DLD1 (cell line): ENCODE measurements around the gene NUDT16.
"Not testable (repeated sequence)": the region's sequence is repeated elsewhere in the genome, so short reads cannot be mapped to it uniquely, and the experiment has no call there.

Source experiments
- in situ Hi-C: cut with HindIII; loops from 2 replicates; pipeline ENCODE4 v1.10.0; 2017; ENCODE audit warnings: low sequenced_read_pairs

The NUDT16 gene

DNA sequence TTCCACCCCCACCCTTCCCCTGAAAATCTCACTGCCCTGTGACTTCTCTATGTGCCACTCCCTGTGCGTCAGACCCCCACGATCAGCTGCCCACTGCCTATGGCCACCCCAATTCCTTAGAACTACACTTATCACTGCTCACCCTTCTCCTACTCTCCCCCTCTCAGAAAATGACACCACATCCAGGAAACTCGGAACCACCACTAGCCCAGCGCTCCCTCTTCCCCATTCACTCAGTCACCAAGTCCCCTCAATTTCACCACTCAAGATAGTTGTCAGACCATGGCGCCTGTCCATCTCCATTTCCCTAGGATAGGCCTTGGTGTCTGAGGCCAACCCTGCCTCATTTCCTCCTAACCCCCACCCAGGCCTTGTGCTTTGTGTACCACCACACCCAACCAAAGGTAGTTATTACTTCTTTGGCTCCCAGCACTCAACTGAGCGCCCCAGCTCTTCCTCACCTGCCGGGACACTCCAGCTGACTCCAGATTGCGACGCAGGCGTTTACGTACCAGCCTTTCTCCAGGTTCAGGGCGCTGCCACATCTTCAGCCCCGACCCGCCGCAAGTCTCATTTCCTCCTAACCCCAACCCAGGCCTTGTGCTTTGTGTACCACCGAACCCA lies 641 bp upstream of the NUDT16 start:
- in situ Hi-C loops: not testable (repeated sequence)

GRCh38 chr3:131386429-131387165 lies 5.0 kb downstream of the NUDT16 start:
- in situ Hi-C loops: no loop called here

DNA sequence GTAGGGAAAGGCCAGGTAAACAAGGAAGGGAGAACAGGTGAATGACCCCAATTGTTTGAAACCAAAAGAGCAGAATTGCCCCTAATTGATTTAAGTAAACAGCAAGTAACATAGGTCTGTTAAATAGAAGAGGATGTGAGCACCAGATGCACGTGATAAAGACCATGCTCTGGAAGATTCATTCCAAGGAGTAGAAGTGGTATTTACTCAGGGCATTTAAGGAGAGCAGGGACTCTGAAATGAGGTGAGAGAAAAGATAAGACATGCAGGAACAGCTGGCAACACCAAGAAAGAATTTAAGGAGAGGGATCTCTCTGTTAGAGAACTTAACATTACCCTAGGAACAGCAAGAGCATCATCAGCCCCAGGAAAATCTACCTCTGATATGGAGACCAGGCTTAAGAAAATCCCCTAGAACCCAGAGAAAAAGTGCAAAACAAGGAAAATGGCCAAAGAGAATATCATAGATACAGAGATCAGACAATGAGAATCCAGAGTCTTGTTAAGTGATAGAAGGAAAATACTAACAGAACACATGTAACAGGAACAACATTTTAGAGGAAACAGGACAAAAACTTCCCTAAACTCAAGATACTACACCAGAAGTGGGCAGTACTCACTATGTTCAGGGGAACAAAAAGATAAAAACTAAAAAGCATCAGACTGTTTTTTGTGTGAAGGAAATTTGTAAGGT lies 6.4 kb downstream of the NUDT16 start:
- in situ Hi-C loops: no loop called here

- in situ Hi-C loops: no loop called here
These were observed 6.9 kb downstream of the NUDT16 start for GRCh38 chr3:131388490-131388799.

DNA sequence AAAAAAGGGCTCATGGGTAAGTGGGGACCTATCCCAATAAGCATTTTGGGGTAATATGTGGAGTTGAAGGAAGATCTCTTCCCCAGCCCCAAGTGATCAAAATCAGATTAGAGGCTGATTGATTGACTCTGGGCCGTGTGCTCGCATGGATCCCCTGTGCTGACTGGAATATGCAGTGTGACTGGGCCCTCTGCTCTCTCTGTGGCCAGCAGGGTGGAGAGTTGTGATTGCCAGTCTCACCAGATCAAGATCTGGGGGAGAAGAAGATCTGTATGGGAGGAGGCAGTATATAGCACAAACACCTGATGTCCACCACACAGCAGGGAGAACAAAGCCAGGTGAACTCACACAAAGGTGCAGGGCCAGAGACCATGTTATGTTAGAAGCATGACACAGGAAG lies 8.8 kb downstream of the NUDT16 start:
- in situ Hi-C loops: no loop called here

DNA sequence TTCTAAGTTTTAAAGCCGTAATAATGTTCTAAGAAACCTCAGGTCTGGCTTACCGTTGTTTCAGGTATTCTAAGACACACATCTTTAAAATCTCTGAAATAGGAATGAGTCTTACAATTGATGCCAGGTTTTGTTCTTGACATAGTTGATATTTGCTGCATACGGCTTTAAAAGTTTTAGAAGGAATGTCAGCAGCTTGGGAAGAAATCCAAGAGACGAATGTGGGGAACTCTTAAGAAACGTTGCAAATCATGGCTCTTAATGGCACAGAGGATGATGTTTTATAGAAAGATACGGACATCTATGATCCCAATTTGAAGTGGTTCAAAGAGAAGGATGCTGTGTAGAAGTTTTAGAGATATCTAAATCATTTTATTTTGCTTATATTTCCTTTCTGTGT lies 11.5 kb downstream of the NUDT16 start:
- in situ Hi-C loops: no loop called here

DNA sequence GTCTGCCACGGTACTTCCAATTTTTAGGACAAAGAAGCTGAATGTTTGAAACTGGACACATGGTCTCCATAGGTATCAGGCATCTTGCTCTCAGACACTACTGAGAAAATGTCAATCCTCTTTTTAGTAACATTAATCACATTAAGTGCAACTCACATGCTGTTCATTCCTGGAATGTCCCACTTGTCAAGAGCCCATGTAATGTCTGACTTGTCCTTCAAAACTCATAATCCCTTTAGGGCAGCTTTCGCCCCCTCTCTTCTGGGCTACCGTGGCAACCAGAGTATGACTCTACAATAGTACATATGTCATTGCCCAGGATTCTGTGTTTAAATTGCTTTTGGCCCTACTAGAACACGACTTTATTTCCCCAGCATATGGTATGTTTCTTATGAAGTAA lies 12.3 kb downstream of the NUDT16 start:
- in situ Hi-C loops: no loop called here

DNA sequence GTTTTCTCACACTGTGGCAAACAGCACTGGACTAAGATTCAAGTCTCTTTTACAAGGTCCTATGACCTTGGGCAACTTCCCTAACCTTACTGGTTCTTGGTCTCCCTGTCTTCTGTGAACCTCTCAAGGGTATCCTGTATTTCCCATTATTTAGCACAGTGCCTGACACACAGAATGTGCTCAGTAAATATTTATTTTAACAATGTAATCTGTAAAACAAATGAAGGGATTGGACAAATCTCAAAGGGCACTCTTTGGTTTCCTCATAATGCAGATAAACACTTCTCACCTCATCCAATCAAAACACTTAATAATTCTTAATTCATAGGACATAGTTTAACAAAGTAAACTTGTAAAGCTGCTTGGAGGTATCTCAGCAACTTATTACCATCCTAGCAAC lies 12.8 kb downstream of the NUDT16 start:
- in situ Hi-C loops: no loop called here

DNA sequence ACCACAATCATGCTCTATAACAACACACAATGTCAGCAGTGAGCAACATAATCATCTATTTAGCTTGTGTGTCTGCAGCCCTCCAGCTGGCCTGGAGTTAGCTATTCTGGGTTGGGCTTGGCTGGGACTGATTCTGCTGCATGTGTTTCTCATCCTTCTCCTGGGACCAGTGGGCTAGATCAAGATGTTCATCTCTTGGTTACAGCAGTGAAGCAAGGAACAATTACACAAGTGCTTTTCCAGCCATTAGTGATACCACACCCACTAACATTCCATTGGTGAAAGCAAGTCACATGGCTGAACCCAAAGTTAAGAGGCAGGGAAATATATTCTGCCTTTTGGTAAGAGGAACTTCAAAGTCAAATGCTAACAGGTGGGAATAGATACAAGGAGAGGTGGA lies 14.6 kb downstream of the NUDT16 start:
- in situ Hi-C loops: no loop called here

GRCh38 chr3:131397889-131398288 lies 16.3 kb downstream of the NUDT16 start:
- in situ Hi-C loops: no loop called here

- in situ Hi-C loops: no loop called here
These were observed 20.4 kb downstream of the NUDT16 start for GRCh38 chr3:131401978-131402377.

DNA sequence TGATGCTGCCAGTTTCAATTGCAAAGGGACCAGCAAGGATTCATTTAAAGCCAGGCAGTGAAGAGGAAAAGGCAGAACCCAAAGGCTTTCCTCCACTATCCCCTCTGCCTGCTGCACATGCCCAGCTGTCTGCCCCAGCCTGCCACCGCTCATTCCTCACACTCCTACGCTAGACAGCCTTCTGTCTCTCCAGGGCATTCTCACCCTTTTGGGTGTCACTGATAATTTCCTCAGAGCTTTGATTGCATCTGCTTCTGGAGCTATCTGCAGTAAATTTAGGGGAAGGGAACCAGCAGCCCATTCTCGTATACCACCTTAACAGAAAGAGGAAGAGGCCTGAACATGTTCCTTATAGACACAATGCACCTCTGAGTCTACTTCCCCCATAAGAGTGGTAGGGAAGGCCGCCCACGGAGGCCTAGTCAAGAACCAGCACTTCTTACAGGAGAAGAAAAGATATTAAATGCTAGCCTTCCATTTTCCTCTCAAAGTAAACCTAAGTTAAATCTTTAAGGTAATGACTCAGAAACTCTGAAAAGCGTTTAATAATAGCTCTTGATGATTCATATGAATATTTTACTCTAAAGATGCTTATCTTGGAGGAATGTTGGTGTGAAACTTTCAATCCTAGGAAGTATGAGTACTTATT lies 20.9 kb downstream of the NUDT16 start:
- in situ Hi-C loops: no loop called here

- in situ Hi-C loops: no loop called here
These were observed 21.8 kb downstream of the NUDT16 start for GRCh38 chr3:131403216-131403895.

- in situ Hi-C loops: no loop called here
These were observed 23.8 kb downstream of the NUDT16 start for GRCh38 chr3:131405411-131405810.

GRCh38 chr3:131406274-131406673 lies 24.7 kb downstream of the NUDT16 start:
- in situ Hi-C loops: no loop called here

GRCh38 chr3:131417751-131418150 lies 36.2 kb downstream of the NUDT16 start:
- in situ Hi-C loops: no loop called here

GRCh38 chr3:131421301-131421700 lies 39.7 kb downstream of the NUDT16 start:
- in situ Hi-C loops: no loop called here

DNA sequence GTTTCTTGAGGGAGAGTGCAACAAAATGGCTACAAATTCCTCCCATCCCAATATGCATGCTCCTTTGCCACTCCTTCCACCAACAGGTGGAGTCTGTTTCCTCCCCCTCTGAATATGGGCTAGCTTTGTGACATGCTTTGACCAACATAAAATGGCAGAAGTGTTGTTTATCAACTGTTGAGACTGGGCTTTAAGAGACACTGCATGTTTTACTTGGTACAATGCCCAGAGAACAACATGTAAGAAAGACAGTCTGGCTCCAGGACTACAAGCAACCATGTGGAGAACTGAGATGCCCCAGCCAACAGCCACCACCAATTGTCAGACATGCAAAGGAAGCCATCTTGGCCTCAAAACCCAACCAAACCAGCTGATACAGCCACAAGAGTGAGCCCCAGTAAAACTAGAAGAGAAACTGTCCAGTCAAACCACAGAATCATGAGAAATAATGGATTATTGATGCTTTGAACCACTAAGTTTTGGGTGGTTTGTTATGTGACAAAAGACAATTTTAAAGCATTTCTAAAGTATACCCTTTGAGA lies 40.5 kb downstream of the NUDT16 start:
- in situ Hi-C loops: no loop called here

GRCh38 chr3:131427226-131427625 lies 45.7 kb downstream of the NUDT16 start:
- in situ Hi-C loops: no loop called here

- in situ Hi-C loops: no loop called here
These were observed 50.2 kb downstream of the NUDT16 start for GRCh38 chr3:131431754-131432153.

DNA sequence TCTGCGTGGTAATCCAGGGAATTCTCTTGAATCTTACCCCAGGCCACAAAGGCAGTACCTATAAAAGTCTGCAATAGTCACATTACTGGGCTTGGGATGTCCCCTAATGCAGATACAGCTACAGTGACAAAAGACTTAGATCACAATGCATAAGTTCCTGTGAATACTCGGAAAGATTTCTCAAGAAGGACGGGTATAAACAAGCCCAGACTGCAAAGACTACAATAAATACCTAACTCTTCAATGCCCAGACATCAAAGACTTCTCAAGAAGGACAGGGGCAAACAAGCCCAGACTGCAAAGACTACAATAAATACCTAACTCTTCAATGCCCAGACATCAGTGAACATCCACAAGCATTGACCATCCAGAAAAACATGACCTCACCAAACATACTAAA lies 50.9 kb downstream of the NUDT16 start:
- in situ Hi-C loops: no loop called here
